Inflammatory macrophage treated with lipopolysaccharide for 4 hours (primary cell): ENCODE results near the gene SDK1.
"Not testable (repeated sequence)": the region's sequence is repeated elsewhere in the genome, so short reads cannot be mapped to it uniquely, and the experiment has no call there.

Experiments used
- DNase-seq: peaks from one replicate; pipeline ENCODE4 v3.0.0-alpha.2; 2020

Gene SDK1

DNA sequence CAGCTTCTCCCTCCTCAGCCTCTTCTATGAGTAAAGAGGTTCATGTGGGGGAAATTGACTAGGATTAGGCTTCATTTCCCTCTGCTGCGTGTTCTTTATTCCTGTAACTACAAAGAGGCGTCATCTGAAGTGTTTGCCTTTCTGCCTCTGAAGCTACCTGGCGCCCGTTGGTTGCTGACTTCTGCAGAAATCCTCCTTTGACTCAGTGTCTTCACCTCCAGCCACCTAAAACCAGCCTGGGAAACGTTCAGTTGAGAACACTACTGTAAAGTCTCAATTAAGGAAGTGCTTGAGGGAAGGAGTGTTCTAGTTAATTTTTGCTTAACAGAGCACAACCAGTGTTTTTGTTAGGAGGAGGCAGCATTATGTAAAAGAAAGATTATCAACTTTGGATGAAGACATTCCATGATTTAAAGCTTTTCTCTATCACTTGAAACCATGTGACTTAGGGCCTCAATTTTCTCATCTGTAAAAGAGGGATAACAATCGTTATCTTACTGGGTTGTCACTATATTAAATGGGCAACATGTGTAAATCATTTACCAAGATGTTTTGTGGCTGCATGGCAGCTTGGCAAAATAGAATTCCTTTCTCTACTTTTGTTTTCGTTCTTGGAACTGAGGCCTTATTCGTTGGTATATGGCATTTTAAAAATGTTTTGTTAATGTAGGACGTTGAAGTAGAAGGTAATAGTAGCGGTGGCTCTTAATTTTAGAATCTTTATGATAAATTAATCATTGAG, 642.9 kb downstream of the SDK1 start:
- DNase-seq, result no peak

DNA sequence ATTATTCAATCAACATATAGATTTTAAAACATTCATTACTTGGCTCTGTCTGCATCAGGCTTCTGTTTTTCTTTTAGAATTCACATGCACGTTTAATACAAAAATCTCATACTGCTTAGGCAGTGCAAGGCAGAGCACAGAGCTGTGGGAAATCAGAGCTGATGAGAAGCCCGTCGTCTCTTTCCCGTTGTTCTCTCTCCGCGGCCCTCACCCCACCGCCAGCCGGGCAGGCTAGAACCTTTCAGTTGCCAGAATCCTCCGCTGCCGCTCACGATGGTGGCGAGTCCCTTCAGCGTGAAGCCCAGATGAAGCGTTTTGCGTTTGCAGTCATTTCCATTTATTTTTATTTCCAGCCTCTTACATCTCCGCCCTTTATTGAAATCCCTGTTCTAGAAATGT, 648.2 kb downstream of the SDK1 start:
- DNase-seq, result no peak

DNA sequence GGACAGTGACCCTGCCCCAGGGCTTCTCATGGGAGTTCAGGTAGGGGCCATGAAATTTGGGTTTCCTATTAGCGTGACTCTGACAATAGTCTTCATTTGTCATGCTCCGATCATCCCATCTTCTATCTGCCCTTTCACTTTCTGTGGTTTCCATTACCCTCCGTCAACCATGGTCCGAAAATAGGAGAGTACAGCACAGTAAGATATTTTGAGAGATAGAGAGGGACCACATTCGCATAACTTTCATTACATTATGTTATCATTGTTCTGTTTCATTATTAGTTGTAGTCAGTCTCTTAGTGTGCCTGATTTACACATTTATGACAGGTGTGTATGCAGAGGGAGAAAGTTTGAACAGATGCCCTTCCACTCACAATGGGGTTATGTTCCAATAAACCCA, 649.2 kb downstream of the SDK1 start:
- DNase-seq, result no peak

DNA sequence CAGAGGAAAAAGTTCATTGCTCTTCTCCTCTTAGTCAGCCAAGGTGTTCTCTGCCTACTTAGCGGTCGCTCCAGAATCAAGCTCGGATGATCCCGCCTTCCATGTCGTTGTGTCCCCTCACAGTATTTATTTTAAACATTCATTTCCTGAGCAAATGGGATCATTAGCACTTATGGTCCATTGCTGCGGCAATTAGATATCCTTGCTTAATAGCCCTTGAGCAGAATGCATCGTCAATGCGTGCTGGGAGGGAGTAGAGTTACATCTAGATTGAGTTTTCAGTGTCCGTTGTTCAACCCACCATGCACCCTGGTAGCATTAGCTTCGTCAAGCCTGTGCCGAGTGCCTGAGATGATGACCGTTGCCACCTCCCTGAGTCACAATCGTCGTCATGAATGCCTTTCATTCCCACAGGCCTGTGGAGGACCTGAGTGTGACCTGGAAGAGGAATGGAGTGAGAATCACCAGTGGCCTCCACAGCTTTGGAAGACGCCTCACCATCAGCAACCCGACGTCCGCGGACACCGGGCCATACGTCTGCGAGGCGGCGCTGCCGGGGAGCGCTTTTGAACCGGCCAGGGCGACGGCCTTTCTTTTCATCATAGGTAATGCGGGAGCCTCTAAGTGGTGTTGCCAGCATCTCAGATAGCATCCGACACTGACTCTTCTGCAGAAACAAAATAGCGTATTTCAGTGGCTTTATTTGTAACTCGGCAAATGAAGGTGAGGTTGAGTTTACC, 650.4 kb downstream of the SDK1 start:
- DNase-seq, result no peak

DNA sequence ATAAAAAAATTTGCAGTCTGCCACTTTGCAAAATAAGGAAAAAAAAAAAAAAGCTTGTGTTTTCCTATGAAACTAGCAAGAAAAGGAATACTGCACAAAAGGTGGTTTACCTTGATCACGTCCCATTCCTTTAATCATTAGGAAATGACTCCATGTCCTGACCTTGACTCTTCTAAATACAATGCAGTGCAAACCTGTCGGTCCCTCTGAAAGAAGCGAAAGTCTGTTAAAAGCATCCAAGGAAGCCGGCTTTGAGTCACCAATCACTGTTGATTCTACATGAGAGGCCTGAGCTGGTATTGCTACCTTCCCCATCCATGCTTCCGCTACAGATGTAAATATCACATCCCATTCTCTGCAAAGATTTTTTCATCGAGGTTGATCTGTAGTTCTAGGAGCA, 652.1 kb downstream of the SDK1 start:
- DNase-seq, result no peak

DNA sequence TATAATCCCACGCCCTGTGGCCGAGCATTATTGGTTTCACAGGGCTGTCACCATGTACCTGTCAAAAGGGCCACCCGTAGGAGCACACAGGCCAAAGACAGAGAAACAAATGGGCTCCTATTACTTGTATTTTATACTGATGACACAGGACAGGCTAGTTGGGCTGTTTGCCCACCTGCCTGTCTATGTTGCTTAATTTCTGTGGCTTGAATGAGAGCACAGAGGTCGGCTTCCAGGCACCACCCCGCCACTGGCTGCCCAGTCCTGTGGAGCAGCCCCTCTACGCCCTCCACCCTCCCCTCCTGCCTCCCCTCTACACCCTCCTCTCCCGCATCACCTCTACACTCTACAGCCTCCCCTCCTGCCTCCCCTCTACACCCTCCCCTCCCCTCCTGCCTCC, 652.9 kb downstream of the SDK1 start:
- no peak for DNase-seq

DNA sequence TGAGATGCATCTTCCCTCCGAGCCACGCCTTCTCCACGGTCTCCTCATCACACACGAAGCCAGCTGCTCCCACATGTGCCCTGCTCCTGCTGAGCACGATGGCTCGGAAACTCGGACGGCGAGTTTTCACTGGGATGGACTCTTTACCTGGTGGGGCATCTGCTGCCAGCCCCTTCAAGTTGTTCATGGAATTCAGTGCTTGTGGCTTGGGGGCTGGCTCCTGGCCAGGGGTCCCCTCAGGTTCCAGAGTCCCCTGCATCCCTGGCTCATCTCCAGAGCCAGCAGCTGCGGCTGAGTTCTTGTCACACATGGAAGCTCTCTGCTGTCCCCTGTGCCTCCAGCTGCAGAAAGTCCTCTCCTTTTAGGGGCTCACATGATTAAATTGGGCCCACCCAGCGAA, 654.0 kb downstream of the SDK1 start:
- no peak for DNase-seq

DNA sequence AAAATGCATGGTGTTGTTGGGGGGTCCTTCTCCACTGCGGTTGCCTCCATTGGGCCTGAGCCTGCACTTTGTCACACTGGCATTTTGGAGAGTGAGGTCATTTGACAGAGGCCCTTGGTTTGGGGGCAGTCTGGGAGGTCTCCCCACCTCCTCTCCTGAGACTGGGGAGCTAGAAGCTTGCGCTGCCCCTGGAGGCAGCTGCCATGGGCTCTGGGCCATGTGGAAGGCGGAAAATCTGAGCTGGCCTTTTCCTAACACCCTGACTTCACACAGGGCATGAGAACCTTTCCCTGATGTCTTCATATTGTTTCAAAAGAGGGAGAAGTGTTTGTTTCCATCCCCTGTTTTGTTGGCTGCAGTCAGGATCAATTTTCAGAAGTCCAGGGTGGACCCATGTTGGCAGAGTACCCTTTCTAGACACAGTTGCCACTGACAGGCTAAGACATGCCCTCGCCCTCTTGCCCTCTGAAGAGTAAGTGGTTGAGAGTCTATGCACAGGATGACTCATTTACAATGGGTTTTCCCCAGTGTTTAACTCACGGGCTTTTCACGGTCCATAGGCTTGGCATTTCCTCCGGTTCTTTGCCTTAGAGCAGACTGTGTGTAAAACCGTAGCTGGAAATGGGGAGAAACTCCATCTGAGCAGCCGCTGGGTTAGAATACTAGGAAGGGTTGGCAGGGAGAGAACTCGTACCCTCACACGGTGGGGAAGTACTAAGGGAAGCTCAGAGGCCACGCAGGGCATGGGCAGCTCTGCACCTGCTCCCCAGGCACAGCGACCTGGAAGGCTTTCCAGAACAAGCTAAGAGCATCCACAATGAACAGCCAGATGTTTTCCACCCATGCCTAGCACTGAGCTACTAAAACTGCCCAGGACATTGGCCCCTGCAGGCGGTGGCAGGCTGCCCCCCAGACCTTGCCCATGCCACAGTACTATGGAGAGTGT, 655.0 kb downstream of the SDK1 start:
- DNase-seq, result no peak

DNA sequence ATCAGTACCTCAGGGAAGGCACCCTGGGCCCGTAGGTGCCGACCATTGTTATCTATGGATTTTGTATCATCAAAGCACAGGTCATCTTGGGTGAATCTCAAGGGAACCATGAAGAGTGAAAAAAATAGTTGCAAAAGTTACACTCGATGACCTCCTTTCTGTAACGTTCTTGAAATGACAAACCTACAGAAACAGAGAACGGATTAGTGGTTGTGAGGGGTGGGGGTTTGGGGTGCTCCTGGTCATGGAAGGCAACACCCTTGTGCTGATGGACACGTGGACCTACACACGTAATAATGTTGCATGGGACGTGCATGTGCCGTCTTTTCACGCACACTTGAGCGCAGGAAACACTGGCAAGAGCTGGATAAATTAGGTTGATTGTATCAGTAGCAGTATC, 655.9 kb downstream of the SDK1 start:
- DNase-seq, result no peak

DNA sequence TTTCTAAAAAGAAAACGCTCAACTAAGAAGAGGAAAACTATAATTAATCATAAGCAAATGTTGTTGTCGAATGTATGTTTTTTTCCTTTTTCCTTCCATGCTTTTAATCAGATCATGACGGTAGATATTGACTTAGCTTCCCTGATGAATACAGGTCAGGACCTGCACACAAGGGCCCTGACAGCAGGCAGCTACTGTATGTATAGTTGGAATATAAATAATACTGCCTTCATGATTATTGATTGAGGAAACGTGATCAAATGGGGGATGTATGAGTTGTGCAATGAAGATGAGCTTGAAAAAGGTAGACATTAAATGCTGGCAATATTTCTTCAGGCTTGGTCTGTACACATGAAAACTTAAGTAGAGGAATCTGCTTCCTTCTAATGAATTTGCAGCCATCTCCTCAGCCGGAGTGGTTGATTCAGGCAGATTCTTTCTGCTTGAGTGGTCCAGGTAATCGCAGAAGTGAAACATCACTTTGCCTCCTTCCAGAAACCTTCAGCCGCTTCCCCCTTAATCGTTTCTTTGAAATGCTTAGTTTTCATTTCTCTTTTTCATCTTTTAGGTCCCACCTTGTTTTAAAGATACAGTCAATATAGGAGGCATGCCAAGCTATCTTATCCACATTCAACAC, 656.5 kb downstream of the SDK1 start:
- DNase-seq, result no peak

DNA sequence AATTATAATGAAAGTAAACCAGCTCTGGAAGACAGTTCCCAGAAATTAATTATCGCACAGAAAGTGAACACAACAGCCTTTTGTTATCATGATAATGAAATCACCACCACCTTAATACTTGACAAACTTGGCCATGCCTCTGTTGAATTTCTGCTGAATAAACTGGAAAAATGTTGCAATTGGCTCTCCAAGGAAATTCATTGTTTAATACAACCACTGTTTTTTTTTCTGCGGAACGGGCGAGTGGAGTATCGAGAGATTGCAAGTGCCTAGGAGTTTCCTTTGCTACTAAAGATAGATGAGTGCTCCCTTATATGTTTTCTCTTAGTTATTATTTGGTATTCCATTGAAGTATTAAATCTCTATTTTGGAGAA, 657.0 kb downstream of the SDK1 start:
- DNase-seq, result no peak

DNA sequence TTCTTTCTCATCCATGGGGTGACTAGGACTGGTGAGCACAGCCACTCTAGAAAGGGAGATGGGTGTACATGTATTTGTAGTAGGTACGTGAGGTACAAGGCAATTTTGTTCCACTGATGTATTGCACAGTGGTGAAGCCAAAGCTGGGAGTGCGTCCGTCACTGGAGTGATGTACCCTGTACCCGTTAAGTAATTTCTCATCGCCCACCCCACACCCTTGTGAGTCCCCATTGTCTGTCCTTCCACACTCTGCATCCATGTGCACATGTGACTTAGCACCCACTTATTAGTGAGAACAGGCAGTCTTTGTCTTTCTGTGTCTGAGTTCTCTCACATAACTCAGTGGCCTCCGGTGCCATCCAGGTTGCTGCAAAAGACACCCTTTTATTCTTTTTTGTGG, 658.3 kb downstream of the SDK1 start:
- DNase-seq, result no peak

DNA sequence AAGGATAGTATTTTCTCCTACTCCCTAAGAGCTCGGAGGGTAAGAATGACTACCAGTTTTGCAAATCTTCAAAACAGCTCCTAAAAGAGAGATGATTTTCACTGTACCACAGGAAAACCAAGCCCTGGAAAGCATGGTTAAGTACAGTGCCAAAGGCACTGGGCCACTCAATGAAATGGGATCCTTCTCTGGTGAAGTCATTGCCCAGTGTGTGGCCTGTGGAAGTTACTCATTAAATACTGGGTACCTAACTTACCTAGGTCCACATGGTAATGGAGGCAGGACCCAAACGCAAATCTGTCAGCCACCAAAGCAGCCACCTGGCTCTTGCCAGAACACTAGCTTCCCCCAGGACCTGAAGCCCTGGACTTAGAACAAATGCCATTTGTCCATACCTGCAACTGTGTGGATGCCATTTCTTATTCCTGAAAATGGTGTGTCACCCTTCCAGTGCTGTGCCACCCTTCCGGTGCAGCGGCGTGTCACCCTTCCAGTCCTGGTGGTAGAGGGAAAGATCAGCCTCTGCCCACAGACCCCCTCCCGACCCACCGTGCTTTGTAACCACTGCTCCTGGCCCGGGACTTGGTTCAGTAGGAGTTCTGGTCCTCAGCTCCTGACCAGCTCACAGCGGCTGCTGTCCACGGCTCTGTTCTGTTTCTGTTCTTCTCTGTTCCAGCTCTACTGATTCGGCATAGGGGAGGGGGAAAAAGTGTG, 659.2 kb downstream of the SDK1 start:
- no peak for DNase-seq

DNA sequence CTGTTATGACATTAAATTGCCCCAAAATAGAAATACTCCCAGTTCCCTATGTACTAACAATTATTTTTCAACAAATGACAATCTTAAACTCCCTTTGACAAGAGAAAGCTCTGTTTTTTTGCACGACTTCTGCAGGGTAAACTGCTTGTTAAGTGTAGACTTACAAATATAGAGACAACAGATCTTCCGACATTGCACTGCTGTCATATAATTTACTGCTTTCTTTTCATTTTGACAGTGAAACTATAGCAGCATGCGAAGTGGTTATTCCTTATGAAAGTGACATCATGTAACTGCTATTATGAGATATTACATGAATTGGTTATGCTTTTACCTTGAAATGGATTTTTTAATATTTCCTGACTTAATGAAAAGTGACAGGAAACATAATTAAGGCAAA, 659.9 kb downstream of the SDK1 start:
- DNase-seq, result no peak

DNA sequence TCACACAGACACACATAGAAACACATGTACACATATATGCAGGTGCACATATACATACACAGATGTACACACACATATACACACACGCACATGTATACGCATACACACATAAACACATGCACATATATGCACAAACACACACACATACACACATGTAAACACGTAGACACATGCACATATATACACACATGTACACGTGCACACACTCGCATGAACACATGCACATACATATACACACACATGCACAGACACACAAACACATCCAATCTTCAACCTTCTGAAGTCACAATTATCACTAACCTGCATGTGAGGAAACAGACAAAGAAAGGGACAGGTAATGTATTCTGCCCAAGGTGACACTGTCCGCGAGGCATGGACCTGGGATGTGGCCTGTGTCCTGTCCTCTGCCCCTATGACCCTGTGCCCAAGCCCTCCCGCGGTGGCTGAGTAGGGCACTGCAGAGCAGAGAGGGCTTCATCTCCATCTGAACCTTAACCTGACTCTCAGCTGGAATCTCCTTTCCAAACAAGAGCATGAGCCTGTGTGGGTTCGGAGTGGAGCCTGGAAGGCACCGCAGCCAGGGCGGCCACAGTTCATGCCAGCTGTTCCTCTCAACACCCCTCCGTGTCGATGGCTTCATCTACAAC, 660.9 kb downstream of the SDK1 start:
- no peak for DNase-seq

DNA sequence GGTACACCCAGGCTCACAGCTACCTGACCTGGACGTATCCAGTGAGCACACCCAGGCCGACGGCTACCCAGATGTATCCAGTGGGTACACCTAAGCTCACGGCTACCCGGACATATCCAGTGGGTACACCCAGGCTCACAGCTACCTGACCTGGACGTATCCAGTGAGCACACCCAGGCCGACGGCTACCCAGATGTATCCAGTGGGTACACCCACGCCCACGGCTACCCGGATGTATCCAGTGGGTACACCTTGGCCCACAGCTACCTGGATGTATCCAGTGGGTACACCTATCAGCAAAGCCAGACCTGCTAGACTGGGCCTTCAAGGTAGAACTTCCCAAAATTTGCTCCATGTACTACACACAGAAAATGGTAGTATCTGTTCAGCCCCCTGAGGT, 662.7 kb downstream of the SDK1 start:
- not testable (repeated sequence) for DNase-seq

DNA sequence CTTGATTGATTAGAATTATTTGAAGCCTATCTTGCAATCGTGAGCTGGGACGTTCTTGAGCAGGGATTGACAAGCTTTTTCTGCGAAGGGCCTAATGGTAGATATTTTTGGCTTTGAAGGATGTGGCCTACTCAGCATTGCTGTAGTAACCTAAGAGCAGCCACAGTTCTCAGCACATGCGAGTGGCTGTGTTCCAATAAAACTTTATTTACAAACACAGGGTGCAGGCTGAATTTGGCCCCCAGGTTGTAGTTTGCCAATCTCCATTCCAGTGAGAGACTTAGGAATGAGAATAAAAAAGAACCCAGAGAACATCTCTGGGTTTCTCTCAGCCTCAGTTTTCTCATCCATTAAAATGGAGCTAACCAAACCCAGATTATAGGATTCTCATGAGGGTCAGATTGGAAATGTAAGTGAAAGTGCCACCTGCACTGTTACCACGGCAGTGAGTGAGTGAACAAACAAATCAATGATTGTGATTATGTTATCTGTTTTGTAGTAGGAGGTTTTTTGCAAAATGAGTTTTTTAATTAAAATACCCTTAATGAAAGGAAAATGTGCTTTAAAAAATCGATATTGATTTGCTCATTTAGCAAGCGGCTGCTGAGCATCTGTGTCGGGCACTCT, 664.0 kb downstream of the SDK1 start:
- no peak for DNase-seq

DNA sequence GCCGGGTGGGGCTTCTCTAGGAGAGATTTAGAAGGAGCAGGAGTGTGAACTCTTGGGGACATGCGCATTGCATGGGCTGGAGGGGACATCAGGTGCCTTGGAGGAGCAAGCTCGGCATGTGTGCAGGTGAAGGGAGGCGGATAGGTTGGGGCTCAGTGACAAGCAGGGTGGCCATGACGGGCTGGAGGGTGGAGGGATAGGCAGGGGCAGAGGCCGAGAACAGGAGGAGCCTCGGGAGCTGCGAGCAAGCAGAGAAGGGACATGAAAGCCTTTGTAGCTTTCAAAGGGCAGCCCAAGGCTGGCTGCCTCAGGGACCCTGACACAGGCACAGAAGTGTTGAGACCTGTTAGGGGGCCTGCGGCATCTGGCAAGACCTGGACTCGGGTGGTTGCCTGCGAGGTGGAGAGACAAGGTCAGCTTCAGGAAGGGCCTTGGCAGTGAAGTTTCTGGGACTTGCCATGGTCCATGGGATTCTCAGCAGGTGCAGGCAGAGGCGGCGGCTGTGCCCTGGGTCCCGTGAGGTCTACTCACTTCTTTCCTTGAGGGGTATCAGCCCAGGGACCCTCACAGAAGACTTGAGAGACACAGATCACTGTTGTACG, 664.8 kb downstream of the SDK1 start:
- no peak for DNase-seq

DNA sequence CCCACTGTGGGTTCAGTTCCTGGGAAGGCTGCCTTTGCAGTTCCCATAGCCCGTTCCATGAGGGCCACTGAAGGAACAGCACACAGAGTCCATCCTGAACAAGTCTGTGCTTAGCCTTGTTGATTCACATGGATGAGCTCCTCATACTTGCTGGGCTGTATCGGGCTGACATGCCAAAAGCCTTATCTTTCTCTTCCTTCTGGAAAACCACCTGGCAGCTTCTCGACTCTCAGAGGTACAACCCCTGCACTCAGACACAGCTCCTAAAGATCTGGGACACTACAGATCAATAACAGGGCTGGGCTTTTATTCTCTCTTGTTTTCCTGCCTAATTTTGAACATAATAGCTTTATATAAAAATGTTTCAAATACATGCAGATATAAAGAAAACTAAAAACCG, 667.2 kb downstream of the SDK1 start:
- DNase-seq, result no peak

DNA sequence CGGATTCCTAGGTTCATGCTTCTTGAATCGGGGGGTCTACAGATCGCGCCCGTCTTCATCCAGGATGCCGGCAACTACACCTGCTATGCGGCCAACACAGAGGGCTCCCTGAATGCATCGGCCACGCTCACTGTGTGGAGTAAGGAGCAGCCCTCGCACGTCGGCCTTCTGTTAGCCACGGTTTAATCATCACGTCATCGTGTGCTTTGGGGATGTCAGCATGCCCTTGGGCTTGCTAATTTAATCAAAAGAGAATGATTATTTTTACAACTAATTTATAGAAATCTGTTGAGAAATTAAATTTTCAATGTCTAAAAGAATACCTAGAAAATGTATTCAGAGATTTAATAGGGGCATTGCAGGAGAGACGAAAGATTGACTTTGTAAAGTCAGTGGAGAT, 668.2 kb downstream of the SDK1 start:
- DNase-seq, result no peak

DNA sequence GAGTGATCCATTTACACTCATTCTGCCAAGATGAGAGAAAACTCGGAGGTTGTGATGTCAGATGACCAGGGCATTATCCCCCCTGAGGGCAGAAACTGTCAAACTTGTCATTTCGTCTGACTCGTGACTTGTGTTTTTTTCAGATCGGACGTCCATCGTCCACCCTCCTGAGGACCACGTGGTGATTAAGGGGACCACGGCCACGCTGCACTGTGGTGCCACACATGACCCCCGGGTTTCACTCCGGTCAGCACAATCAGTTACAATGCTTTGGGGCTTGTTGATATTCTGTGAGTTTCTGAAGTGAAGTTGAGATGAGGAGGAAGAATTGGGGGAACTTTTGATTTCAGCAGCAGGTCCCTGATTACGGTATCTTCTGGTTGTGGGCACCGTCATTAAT, 670.3 kb downstream of the SDK1 start:
- DNase-seq, result no peak
